Stimulated activated CD4-positive, alpha-beta T cell treated with anti-CD3 and anti-CD28 coated beads, Interleukin-15, amount 100 ng/mL, for 1 hour (primary cell): Measurements from ENCODE around the gene AKAP10.
"Not testable (repeated sequence)": the region's sequence is repeated elsewhere in the genome, so short reads cannot be mapped to it uniquely, and the experiment has no call there.

Experiments used
- DNase-seq, 2 donors: peaks; one replicate each; pipeline ENCODE4 v3.0.0-alpha.2; 2020; ENCODE audit warnings: low read depth in 1 of 2, low spot score in 1 of 2

The AKAP10 gene

GRCh38 chr17:19928299-19928698 is 49.3 kb downstream of the AKAP10 start:
- no peak for DNase-seq

- no peak for DNase-seq
These were observed 62.2 kb downstream of the AKAP10 start for GRCh38 chr17:19915245-19915978.

GRCh38 chr17:19911033-19911432 is 66.6 kb downstream of the AKAP10 start:
- no peak for DNase-seq

GRCh38 chr17:19909139-19909538 is 68.5 kb downstream of the AKAP10 start:
- no peak for DNase-seq

- DNase-seq, result no peak
These were observed 72.1 kb downstream of the AKAP10 start for GRCh38 chr17:19905502-19905901.

- DNase-seq, result no peak
These were observed 72.7 kb downstream of the AKAP10 start for GRCh38 chr17:19904924-19905323.

- no peak for DNase-seq
These were observed 73.2 kb downstream of the AKAP10 start for GRCh38 chr17:19904412-19904811.

- DNase-seq, result no peak
These were observed 76.8 kb downstream of the AKAP10 start for GRCh38 chr17:19900809-19901208.

- DNase-seq, result no peak
These were observed 79.7 kb downstream of the AKAP10 start for GRCh38 chr17:19897903-19898302.

- no peak for DNase-seq
These were observed 80.4 kb downstream of the AKAP10 start for GRCh38 chr17:19897090-19897837.

- no peak for DNase-seq
These were observed 80.9 kb downstream of the AKAP10 start for GRCh38 chr17:19896679-19897078.

- DNase-seq, result not testable (repeated sequence)
These were observed 87.1 kb downstream of the AKAP10 start for GRCh38 chr17:19890554-19890953.

- DNase-seq, result not testable (repeated sequence)
These were observed 87.6 kb downstream of the AKAP10 start for GRCh38 chr17:19890001-19890400.

- no peak for DNase-seq
These were observed 91.5 kb downstream of the AKAP10 start for GRCh38 chr17:19886116-19886515.

GRCh38 chr17:19883537-19884215 is 94.0 kb downstream of the AKAP10 start:
- DNase-seq, result no peak

- no peak for DNase-seq
These were observed 97.2 kb downstream of the AKAP10 start for GRCh38 chr17:19880393-19880792.

GRCh38 chr17:19877364-19877945 is 100.2 kb downstream of the AKAP10 start:
- no peak for DNase-seq

GRCh38 chr17:19876529-19877161 is 101.0 kb downstream of the AKAP10 start:
- no peak for DNase-seq

- no peak for DNase-seq
These were observed 103.4 kb downstream of the AKAP10 start for GRCh38 chr17:19874256-19874655.

- no peak for DNase-seq
These were observed 104.3 kb downstream of the AKAP10 start for GRCh38 chr17:19873346-19873745.

- DNase-seq, result no peak
These were observed 109.6 kb downstream of the AKAP10 start for GRCh38 chr17:19868079-19868395.
